K562 (cell line): ENCODE measurements around the gene ADGRE3. TPM values are rescaled to one million over a fixed set of nuclear protein-coding genes. Genes with fewer than 3 reads are reported as not detected.

Source experiments
- ELF1 ChIP-seq: fragments of 200-800 bp; sonication (Bioruptor generic); IDR thresholded peaks from 2 replicates; pipeline ENCODE4 v1.6.1; 2016; ENCODE audit warnings: missing genetic modification characterization, missing compliant biosample characterization
- KAT7 ChIP-seq: sonication (generic); formaldehyde crosslinking; IDR thresholded peaks from 2 replicates; pipeline ENCODE4 v1.8.0; 2022; ENCODE audit warnings: missing genetic modification reagents, mild to moderate bottlenecking, borderline replicate concordance
- SUPT5H ChIP-seq: fragments of 450-650 bp; IDR thresholded peaks from 2 replicates; pipeline ENCODE4 v1.6.1; 2016
- ZNF318 ChIP-seq, 2 experiments: fragments of 450-650 bp; IDR thresholded peaks; 2 replicates each; pipeline ENCODE4 v1.6.1; 2016; ENCODE audit warnings: mild to moderate bottlenecking in 2 of 2, borderline replicate concordance in 1 of 2, low read depth in 1 of 2, moderate library complexity in 1 of 2
- polyA plus RNA-seq, 8 experiments: library from polyadenylated mRNA; depleted of rRNA in 4 of 8; stranded (reverse) in 5 of 8; unstranded in 3 of 8; fragments of >200 nt; fragmentation: Nextera tagmentation in 2 of 8; fragmentation: Illumina TruSeq in 1 of 8; extraction: Ambion mirVana in 2 of 8; extraction: Trizol in 1 of 8; gene quantifications; 2 replicates each; pipeline versions ENCODE4 v1.2.1 to v1.2.3, GENCODE V29; 2011 to 2014; ENCODE audit warnings: inconsistent platforms in 1 of 8, missing spikeins in 1 of 8
- total RNA-seq, 7 experiments: library from RNA; depleted of rRNA in 6 of 7; stranded (reverse); fragments of >200 nt in 6 of 7; fragmentation: Illumina TruSeq in 2 of 7; extraction: Trizol in 2 of 7; gene quantifications; 2 replicates each; pipeline versions ENCODE4 v1.2.1 to v1.2.3, GENCODE V29; 2011 to 2021; ENCODE audit warnings: low replicate concordance in 1 of 7

ADGRE3 gene
- total and polyA plus RNA-seq, 9 of the 15 experiments (the other 6 are each of a cell fraction or from before 2014, with no cell fraction given): not detected

- TF ChIP-seq ZNF318 (IDR thresholded peaks at IDR 0.05; ENCODE audit: borderline replicate concordance in 1 of 2, low read depth in 1 of 2): no peak
- TF ChIP-seq ELF1 (tag): no peak
- no peak for TF ChIP-seq KAT7 (CRISPR knock-in tag)
- no peak for TF ChIP-seq SUPT5H
Observed at GRCh38 chr19:14649020-14649419, 25.6 kb downstream of the ADGRE3 start (continued).
